IPS-18a (cell line): Measurements from ENCODE around the gene TAOK2.
A peak's percentile ranks its signal among the peaks of the same experiment; 100 is the strongest.

Source experiments
- H3K27ac ChIP-seq: one replicate; pipeline ENCODE4 v1.5.1; 2013; ENCODE audit warnings: low read length
- H3K27me3 ChIP-seq: one replicate; pipeline ENCODE4 v1.6.1; 2013; ENCODE audit warnings: mild to moderate bottlenecking, low read length; ENCODE audit not compliant: control insufficient read depth, insufficient read depth
- H3K36me3 ChIP-seq: one replicate; pipeline ENCODE4 v1.6.1; 2013; ENCODE audit warnings: low read depth, low read length; ENCODE audit not compliant: control insufficient read depth
- H3K4me1 ChIP-seq: one replicate; pipeline ENCODE4 v1.6.1; 2013; ENCODE audit warnings: low read depth, low read length; ENCODE audit not compliant: control insufficient read depth
- H3K4me3 ChIP-seq: one replicate; pipeline ENCODE4 v1.5.1; 2013; ENCODE audit warnings: low read length
- H3K9ac ChIP-seq: one replicate; pipeline ENCODE4 v1.6.1; 2013; ENCODE audit warnings: mild to moderate bottlenecking, low read length, moderate library complexity
- H3K9me3 ChIP-seq: one replicate; pipeline ENCODE4 v1.6.1; 2013; ENCODE audit warnings: low read depth, low read length; ENCODE audit not compliant: control insufficient read depth

The TAOK2 gene

DNA sequence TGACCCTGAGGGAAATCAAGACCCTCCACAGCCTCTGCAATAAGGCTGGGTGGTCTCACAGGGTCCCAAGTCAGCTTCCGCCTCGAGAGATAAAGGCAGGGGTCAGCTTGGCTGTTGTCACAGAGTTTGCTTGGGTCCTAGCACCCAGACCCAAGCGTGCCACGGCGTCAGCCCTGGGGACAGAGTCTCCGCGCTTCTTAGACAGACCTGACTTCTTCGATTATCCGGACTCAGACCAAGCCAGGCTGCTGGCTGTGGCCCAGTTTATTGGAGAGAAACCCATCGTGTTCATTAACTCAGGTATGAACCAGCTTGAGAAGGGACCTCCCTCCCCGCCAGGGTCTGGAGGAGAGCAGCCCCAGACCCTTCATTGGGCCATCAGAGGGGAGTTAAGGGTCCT, 49.9 kb downstream of the TAOK2 start:
- no peaks in the 10 kb centered on the region for H3K36me3 ChIP-seq
- H3K9ac ChIP-seq: no peak overlapping the region
- H3K27me3 ChIP-seq: no peaks in the 10 kb centered on the region
- no peaks in the 10 kb centered on the region for H3K4me1 ChIP-seq
- no peak overlapping the region for H3K4me3 ChIP-seq
- H3K27ac ChIP-seq: no peak overlapping the region
- no peaks in the 10 kb centered on the region for H3K9me3 ChIP-seq

- Histone ChIP-seq H3K4me3 (no peak overlapping the region), H3K9me3 (no peaks in the 10 kb centered on the region), H3K4me1 (no peaks in the 10 kb centered on the region), H3K27me3 (no peaks in the 10 kb centered on the region), H3K9ac (no peak overlapping the region), H3K36me3 (no peaks in the 10 kb centered on the region), H3K27ac (no peak overlapping the region)
Measured at GRCh38 chr16:30024451-30024850, 50.8 kb downstream of the TAOK2 start.

DNA sequence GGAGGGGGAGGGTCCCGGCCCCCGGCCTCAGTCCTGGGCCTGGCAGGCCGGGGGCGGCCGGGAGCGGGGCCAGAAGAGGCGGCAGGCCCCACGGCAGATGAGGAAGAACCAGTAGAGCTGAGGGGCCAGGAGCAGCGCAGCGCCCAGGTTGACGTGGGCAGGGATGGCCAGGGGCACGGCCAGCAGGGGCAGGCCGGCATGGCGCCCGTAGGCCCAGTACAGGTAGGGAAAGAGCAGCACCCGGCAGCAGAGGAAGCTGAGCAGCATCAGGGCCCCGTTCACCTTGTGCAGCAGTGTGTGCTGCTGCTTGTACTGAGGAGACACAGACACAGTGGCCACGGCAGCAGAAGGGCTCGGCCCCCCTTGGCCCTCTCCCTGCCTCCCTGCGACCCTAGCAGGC, 51.5 kb downstream of the TAOK2 start:
- H3K36me3 ChIP-seq: no peaks in the 10 kb centered on the region
- no peak overlapping the region for H3K27ac ChIP-seq
- H3K4me3 ChIP-seq: no peak overlapping the region
- no peak overlapping the region for H3K9ac ChIP-seq
- no peaks in the 10 kb centered on the region for H3K27me3 ChIP-seq
- H3K4me1 ChIP-seq: no peaks in the 10 kb centered on the region
- H3K9me3 ChIP-seq: no peaks in the 10 kb centered on the region

DNA sequence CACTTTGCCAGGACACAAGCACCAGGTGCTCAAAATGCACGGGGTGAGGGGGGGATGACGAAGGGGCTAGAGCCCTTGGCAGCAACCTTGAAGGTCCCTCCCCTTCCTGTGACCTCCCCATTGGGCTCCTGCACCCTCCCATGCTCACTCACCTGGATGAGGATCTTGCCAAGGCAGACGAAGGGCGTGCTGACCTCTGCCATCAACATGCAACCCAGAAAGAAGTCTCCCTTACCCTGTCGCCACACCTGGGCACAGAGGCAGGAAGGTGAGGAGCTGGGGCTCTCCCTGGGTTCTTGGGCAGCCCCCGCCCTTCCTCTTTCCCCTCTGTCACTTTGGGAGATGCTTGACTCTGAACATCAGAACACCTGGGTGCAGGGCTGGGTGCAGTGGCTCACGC, 51.9 kb downstream of the TAOK2 start:
- Histone ChIP-seq H3K4me1 (no peaks in the 10 kb centered on the region), H3K27ac (no peak overlapping the region), H3K27me3 (no peaks in the 10 kb centered on the region), H3K36me3 (no peaks in the 10 kb centered on the region), H3K4me3 (no peak overlapping the region), H3K9me3 (no peaks in the 10 kb centered on the region), H3K9ac (no peak overlapping the region)

DNA sequence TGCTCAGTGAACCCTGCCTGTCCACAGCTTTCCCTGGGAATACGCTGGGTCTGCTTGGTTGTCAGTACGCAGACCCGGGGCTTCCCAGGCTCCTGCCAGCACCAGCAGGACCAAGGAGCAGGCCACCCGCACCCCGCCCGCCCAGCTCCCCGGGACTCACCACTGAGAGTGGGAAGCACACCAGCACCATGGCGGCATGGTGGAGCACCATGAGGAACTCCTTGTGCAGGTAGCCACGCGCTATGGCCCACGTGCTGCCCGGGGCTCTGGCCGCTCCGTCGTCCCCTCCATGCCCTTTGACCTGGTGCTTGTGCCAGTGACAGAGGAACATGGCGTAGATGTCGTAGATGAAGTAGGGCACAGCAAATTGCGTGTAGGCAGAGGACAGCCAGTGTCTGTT, 52.8 kb downstream of the TAOK2 start:
- H3K4me1 ChIP-seq: peaks cover 1% of the 10 kb centered on the region
- no peak overlapping the region for H3K27ac ChIP-seq
- no peak overlapping the region for H3K9ac ChIP-seq
- no peaks in the 10 kb centered on the region for H3K9me3 ChIP-seq
- H3K27me3 ChIP-seq: peaks cover 1% of the 10 kb centered on the region
- H3K4me3 ChIP-seq: no peak overlapping the region
- H3K36me3 ChIP-seq: no peaks in the 10 kb centered on the region

GRCh38 chr16:30027588-30028437, 54.1 kb downstream of the TAOK2 start:
- peaks cover 11% of the 10 kb centered on the region for H3K27me3 ChIP-seq
- no peak overlapping the region for H3K4me3 ChIP-seq
- no peak overlapping the region for H3K27ac ChIP-seq

DNA sequence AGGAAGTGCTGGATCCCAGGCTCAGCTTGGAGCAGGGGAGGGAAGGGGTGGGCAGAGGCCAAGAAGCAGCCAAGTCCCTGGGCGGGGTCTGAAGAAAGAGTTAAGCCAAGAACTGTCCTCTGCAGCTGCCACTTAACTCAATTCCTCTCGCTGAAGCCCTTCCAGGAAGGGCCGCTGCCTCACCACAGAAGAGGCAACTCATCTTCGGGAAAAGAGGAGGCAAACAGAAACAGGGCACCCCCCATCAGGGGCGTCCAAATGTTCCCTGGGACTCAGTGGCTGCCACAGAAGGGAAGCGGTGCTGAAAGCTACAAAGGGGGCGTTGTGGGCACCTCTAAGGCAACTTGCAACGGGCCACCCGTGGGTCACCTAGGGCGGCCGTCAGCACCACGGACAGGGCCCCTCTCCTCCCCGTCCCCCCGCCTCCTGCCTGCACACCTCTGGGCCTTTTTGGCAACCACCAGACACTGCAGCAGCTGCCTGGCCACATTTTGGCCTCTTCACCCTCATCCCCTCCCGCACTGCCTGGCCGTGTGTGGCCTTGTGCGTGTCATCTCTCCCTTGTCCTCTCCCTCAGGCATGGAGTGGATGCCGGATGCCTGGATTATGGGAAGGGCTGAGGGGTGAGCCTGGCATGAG, 54.9 kb downstream of the TAOK2 start:
- H3K27me3 ChIP-seq: peaks cover 17% of the 10 kb centered on the region
- H3K27ac ChIP-seq: no peak overlapping the region
- H3K4me3 ChIP-seq: no peak overlapping the region
- no peaks in the 10 kb centered on the region for H3K36me3 ChIP-seq
- H3K9me3 ChIP-seq: no peaks in the 10 kb centered on the region
- H3K9ac ChIP-seq: no peak overlapping the region
- peaks cover 9% of the 10 kb centered on the region for H3K4me1 ChIP-seq

More at GRCh38 chr16:30027588-30028437, 54.1 kb downstream of the TAOK2 start:
- no peak overlapping the region for H3K9ac ChIP-seq
- H3K36me3 ChIP-seq: no peaks in the 10 kb centered on the region
- peaks cover 9% of the 10 kb centered on the region for H3K4me1 ChIP-seq
- H3K9me3 ChIP-seq: no peaks in the 10 kb centered on the region

- H3K36me3 ChIP-seq: no peaks in the 10 kb centered on the region
- H3K27me3 ChIP-seq: peaks cover 18% of the 10 kb centered on the region
- H3K27ac ChIP-seq: no peak overlapping the region
- peaks cover 9% of the 10 kb centered on the region for H3K4me1 ChIP-seq
- H3K9me3 ChIP-seq: no peaks in the 10 kb centered on the region
- peak overlapping the region; percentile 29 for H3K9ac ChIP-seq
- H3K4me3 ChIP-seq: peak overlapping the region; percentile 58
Measured at GRCh38 chr16:30030011-30030685, 56.5 kb downstream of the TAOK2 start.

DNA sequence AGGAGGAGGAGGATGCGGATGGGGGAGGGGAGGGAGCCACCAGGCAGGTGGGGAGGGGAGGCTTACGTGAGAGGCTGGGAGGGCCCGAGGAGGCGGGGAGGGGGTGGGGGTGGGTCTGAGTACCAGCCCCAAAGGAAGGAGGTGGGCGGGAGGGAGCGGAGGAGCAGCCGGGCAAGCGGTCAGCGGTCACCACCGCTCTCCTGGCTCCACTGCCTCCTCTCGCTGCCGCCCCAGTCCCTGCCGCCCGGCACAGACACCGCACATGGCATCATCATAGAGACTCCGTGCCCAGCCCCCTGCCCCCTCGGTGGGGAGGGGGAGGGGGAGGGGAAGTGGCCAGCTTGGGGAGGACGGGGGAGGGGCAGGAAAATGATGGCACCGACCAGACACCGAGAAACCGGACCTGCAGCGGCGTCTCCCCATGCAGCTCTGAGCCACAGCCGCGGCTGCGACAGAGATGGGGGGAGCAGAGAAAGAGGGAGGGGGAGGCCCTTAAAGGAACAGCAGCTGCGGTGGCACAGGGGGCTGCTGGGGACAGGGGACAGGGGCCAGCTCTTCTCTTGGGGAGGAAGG, 57.3 kb downstream of the TAOK2 start, which contains the start of gene TLCD3B:
Gene TLCD3B, minus strand, starts transcription at position 431 of the 573 bp plus-strand sequence. CDS start 744 bp downstream, outside the sequence.
- H3K4me1 ChIP-seq: peaks cover 9% of the 10 kb centered on the region
- no peaks in the 10 kb centered on the region for H3K9me3 ChIP-seq
- H3K4me3 ChIP-seq: peak within 1 kb of the TSS; percentile 58
- no peaks in the 10 kb centered on the region for H3K36me3 ChIP-seq
- peaks cover 25% of the 10 kb centered on the region for H3K27me3 ChIP-seq
- H3K9ac ChIP-seq: peak within 1 kb of the TSS; percentile 29
- H3K27ac ChIP-seq: no peak within 1 kb of the TSS

- no peaks in the 10 kb centered on the region for H3K9me3 ChIP-seq
- no peaks in the 10 kb centered on the region for H3K36me3 ChIP-seq
- H3K9ac ChIP-seq: no peak overlapping the region
- peak overlapping the region; percentile 58 for H3K4me3 ChIP-seq
- peaks cover 30% of the 10 kb centered on the region for H3K27me3 ChIP-seq
- H3K4me1 ChIP-seq: peaks cover 9% of the 10 kb centered on the region
- H3K27ac ChIP-seq: no peak overlapping the region
Measured at GRCh38 chr16:30031477-30031918, 57.8 kb downstream of the TAOK2 start.

GRCh38 chr16:30032083-30032819, 58.6 kb downstream of the TAOK2 start:
- H3K27ac ChIP-seq: no peak overlapping the region
- no peak overlapping the region for H3K9ac ChIP-seq
- peak overlapping the region; percentile 58 for H3K4me3 ChIP-seq
- no peaks in the 10 kb centered on the region for H3K9me3 ChIP-seq
- peaks cover 9% of the 10 kb centered on the region for H3K4me1 ChIP-seq
- peaks cover 30% of the 10 kb centered on the region for H3K27me3 ChIP-seq
- no peaks in the 10 kb centered on the region for H3K36me3 ChIP-seq
